NCI-H774 (cell line): ENCODE results near the gene PES1.
"Not testable (repeated sequence)": the region's sequence is repeated elsewhere in the genome, so short reads cannot be mapped to it uniquely, and the experiment has no call there.

Experiments
- DNase-seq: peaks from one replicate; lab custom pipeline; 2025; lab: John Stamatoyannopoulos, UW

PES1 gene

DNA sequence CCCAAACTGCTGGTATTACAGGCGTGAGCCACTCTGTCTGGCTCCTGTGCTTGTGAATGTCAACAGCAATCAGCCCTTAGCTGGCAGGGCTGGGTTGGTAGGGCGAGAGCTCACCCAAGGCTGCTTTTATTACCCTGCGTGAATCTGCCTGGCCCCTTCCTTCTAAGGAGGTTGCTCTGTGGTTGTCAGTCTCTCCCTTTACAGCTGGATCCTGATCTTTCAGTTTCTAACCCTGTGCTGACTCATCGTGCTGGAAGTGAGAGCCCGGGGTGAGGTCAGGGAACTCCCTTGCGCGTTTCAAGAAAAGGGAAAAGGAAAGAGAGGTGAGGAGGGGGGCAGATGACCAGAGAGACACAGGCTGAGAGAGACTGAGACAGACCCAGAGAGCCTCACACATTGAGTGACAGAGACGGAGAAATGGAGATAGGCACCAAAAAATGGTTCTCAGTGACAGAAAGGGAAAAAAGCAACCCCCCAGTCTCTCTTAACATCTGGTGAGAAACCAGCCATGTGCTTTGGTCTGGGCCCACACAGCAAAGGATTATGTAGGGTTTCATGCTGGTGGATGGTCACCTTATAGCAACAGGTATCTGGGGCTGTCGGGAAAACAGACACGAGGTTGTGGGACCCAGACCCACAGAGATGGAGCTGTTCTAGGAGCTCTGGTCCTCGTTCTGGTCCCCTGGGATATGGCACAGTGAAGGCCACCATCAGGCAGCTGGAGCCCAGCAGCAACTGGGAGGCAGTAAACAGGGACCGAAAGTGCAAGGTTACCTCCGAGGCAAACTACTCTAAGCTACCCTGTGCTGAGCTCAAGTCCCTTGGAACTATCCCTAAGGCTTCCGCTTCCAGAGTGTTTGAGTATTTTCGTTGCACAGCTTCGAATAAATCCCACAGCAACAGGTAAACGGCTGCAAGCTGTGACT lies 17.8 kb upstream of the PES1 start:
- no peak for DNase-seq

DNA sequence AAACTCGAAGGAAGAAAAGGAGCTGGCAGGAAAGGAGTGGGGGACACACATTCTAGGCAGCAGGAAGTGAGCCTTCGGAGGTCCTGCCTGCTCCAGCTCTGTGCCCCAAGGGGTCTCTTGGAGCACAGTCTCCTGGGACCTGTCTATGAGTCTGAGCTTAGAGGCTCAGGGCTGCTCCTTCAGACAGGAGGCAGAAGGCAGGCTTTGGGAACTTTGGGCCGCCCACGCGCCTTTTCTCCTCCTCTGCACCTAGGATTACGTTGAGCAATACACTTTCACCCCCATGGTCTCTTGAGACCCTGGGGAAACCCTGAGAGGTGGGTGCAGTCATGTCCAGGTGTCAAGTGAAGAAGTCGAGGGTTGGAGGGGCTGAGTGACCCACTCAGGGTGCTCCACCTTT lies 16.2 kb upstream of the PES1 start:
- no peak for DNase-seq

DNA sequence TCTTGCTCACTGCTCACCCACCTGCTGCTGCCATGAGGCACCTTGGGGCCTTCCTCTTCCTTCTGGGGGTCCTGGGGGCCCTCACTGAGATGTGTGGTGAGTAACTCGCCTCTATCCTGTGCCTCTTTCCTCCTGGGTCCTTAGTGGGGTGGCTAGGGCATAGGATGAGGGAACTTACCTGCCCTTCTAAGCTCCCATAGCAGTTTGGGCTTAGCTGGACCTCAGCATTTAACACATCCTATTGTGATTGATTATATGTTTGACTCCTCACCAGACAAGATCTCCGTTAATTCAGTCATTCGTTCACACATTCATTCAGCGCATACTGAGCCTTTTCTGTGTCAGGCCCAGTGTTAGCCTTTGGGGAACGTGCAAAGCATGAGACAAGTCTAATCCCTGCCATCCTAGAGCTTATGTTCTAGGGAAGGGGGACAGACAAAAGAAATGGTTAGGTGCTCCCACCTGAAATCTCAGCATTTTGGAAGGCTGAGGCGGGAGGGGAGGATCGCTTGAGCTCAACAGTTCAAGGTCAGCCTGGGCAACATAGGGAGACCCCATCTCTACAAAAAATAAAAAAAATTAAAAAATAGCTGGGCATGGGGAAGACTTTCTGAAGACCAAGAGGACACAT lies 15.7 kb upstream of the PES1 start:
- DNase-seq = no peak

DNA sequence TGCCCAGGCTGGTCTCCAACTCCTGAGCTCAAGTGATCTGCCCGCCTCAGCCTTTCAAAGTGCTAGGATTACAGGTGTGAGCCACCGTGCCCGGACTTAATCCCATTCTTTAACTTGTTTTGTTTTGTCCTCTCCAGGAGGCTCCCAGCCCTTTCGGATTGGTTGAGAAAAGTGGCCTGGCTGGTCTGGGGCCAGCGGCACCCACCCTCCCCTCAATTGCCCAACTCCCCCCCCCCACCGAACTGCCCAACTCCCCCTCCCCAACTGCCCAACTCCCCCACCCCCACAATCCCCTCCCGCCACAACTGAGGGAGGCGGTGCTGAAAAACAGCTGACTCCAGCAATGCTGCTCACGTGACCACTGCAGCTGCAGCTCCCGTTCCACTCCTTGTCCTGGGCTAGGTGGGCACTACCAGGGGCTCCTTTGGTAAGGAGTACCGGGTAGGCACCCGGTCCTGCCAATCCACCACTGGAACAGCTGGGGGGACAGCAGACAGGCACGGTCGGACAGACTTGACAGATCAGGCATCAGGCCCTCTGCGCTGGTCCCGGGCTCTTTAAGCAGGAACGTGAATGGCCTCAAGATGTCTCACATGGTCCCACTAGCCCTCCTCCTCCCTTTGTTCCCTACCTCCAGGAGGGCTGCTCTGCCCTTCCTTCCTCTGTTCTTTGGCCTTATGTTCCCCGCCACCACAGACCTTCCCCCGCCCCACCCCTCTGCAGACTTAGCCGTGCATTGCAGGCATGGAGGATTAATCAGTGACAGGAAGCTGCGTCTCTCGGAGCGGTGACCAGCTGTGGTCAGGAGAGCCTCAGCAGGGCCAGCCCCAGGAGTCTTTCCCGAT lies 15.0 kb upstream of the PES1 start, which contains the start of gene TCN2:
Gene TCN2, plus strand, starts transcription at position 720 of the 845 bp plus-strand sequence. CDS start 158 bp downstream, outside the sequence.
- no peak for DNase-seq

DNA sequence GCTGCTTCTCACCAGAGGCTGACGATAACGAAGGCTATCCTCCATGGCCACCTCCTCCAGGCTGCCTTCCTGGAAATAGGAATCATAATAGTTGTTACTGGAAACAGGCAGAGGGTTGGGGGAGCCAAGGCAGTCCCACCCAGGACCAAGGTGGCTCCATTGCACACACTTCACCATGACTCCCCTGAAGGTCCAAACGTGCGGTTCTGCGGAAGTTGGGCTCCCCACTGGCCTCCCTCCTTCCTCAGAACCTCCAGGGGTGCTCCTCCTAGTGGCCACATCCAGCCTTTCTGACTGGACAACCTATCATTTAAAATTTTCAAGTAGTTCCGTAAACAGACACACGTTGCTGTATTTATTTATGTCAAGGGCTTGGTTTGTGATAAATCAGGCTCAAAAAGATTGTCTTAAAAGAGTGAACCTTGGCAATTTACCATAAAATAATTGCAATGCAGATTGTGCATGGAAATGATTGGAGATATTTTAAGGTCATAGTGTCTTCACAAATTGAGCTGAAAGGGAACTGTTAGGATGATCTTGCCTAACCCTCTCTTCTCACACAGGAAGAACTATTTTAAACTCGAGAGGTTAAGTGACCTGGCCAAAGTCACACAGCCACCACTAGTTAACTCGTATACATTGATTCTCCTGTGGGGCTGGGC lies 13.9 kb upstream of the PES1 start:
- peak; percentile 19 for DNase-seq

DNA sequence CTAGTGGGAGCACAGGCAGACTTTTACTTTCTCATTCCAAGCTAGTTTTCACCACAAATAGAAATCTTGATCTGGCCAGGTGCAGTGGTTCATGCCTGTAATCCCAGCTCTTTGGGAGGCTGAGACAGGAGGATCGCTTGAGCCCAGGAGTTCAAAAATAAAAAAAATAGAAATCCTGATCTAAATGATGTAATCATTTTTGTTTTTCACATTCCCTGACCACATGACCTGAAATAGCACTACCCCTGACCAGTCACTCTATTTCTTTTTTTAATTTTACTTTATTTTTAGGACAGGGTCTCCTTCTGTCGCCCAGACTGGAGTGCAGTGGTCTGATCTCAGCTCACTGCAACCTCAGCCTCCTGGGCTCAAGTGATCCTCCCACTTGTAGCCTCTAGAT lies 13.0 kb upstream of the PES1 start:
- DNase-seq = no peak

DNA sequence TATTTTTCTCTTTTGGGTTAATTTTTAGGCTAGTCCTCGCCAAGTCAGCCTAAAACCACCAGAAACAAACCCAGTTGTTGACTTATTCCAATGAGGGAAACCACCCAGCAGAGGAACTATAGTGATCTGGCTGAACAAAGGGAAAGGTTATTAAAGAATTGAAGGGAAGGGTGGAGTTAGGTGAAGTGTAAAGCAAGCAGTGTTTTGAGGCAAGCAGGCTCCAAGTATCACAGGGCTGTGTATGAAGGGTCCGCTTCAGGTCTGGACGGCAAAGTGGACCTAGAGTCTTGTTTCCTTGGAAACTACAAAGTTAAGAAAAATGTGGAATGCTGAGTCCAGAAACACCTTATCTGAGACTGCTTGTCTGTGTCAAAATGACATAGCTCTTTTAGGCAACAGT lies 12.1 kb upstream of the PES1 start:
- DNase-seq = no peak

DNA sequence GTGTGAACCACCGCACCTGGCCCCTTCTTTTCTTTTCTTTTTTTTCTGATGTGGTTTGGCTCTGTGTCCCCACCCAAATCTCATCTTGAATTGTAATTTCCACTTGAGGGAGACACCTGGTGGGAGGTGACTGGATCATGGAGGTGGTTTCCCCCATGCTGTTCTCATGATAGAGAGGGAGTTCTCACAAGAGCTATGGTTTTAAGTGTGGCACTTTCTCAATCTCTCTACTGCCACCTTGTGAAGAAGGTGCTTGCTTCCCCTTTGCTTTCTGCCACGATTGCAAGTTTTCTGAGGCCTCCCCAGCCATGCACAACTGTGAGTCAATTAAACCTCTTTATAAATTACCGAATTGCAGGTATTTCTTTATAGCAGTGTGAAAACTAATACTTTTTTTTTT lies 10.3 kb upstream of the PES1 start:
- DNase-seq = no peak

DNA sequence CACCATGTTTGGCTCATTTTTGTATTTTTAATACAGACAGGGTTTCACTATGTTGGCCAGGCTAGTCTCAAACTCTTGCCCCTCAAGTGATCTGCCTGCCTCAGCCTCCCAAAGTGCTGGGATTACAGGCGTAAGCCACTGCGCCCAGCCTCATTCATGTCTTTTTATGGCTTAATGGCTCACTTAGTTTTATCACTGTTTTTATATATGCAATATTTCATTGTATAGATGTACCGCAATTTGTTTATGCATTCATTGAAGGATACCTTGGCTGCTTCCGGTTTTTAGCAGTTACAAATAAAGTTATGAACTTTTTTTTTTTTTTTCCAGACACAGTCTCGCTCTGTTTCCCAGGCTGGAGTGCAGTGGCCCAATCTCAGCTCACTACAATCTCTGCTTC lies 9.8 kb upstream of the PES1 start:
- no peak for DNase-seq

DNA sequence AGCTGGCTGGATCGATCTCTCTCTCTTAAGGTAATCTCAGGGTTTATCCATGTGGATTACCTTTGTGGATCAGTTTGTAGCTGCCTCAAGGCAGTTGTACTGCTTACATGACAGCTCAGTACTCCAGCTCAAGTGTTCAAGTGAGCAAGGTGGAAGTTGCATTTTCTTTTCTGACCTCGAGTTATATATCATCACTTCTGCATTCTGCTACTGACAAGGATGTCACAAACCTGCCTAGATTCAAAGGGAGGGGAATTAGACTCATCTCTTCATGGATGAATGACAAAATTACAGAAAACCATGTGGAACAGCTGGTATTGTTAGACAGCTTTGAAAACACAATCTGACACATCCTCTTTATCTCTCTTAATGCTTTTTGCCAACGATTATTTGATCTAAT lies 9.2 kb upstream of the PES1 start:
- DNase-seq = no peak

DNA sequence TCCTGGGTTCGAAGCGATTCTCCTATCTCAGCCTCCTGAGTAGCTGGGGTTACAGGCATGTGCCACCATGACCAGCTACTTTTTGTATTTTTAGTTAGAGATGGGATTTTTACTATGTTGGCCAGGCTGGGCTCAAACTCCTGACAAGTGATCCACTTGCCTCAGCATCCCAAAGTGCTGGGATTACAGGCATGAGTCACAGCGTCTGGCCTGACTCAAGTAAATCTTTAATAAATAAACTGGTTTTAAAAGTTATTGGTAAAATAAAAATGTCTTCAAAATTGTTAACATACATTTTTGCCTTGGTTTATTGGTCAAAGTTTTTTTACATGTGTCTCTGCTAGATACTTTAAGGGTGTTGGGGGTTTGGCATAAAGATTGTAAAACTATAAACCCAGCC lies 7.3 kb upstream of the PES1 start:
- DNase-seq = no peak

DNA sequence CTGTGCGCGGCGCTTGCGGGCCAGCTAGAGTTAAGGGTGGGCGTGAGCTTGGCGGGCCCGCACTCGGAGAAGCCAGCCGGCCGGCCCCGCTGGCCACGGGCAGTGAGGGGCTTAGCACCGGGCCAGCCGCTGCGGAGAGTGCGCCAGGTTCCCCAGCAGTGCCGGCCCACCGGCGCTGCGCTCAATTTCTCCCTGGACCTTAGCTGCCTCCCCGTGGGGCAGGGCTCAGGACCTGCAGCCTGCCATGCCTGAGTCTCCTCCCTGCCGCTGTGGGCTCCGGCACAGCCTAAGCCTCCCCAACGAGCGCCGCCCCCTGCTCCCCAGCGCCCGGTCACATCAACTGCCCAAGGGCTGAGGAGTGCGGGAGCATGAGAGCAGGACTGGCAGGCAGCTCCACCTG lies 5.2 kb upstream of the PES1 start:
- no peak for DNase-seq

DNA sequence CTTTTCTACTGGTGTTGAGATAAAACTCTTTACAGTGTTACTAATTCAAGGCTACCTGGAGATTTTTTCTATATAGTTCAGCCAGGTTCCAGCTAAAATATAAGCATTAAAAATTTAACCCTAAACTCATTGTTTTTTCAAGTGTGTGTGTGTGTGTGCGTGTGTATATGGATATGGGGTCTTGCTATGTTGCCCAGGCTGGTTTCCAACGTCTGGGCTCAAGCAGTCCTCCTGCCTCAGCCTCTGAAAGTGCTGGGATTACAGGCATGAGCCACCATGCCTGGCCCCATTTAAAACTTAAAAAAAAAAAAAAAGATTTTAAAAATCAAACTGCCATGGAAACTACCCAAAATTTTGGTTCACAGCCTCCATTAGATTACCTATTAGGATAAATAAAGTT lies 4.5 kb upstream of the PES1 start:
- DNase-seq = no peak

DNA sequence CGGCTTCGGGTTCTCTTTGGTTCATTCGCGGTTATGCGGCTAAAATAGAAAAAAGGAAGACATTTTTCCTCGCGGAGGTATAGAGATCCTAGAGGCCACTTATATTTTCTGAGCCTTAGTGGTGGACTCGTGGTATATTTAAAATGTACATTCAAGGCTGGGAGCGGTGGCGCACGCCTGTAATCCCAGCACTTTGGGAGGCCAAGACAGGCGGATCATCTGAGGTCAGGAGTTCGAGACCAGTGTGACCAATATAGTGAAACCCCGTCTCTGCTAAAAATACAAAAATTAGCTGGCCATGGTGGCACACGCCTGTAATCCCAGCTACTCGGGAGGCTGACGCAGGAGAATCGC lies 627 bp upstream of the PES1 start:
- DNase-seq = not testable (repeated sequence)

DNA sequence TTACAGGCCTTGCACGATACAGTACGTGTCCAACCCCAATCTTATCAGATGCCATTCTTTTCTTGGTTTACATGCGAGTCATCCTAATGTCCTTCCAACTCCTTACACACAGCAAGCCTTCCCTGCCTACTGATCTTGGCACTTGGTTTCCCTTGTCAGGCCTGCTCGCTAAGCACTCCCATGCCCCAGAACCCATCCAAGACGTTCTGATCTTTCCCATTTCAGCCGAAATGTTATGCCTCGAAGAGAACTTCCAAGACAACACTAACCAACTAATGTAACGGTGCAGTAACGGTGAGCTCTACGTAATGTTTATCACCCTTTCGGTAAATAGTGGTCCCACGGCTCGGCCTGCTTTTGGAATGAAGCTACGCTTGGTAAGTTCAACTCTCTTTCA lies 521 bp downstream of the PES1 start:
- no peak for DNase-seq

DNA sequence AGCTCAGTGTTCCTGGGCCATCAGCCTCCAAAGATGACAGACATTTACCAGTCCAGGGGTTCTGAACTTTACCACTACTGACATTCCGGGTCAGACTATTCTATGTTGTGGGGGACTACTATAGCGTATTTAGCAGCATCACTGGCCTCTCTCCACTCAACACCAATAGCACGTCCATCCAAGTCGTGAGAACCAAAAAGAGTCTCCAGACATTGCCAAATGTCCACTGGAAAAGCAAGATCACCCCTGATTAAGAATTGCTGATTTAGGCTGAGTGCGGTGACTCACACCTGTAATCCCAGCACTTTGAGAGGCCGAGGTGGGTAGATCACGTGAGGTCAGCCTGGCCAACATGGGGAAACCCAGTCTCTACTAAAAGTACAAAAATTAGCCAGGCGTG lies 5.3 kb downstream of the PES1 start:
- DNase-seq = no peak

DNA sequence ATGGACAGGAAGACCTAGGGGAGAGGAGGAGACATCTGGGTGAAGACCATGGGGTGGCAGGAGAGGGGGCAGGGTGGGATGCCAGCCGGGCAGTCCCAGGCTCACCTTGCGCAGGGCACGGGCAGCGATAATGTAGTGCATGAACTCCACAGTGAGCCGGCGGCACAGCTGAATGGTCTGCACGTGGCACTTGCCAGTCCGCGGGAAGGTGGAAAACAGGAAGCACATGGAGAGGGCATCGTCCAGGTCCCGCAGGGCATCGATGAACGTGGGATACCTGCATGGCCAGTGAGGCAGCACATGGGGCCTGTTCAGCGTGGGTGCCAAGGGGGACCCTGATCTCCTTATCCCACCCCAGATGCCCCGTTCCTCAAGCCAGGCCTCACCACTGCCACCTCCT lies 7.3 kb downstream of the PES1 start:
- DNase-seq = no peak

DNA sequence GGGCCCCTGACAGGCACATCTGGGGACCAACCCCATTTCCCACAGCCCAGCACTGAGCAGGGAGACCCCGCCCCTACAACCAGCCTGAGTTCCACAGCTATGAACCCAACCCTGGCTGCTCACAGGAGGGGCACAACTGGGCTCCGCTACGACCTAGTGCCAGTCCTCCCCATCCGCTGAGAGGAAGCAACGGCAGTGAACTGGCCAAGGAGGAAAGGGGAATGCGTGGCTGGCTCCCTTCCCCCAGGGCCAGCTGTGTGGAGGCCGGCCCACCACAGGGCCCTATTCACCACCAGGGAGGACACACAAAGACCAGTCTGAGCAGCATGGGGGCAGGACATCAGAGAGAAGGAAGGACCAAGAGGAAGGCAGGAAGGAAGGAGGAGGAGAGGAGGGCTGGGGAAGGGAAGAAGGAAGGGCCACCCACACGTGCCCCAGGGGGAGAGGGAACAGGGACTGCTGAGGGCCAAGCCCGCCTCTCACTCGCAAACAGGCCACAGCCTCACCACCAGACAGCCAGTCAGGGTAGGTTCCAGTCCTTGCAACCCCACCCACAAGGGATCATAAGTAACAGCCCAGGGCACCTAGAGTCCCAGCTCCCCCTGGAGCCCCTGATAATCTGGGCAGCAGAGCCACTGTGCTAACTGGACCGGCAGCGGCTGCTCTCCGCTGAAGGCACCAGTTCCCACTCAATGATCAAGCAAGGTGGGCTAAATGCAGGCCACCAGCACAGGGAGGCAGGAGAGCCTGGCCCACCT lies 8.7 kb downstream of the PES1 start:
- no peak for DNase-seq

DNA sequence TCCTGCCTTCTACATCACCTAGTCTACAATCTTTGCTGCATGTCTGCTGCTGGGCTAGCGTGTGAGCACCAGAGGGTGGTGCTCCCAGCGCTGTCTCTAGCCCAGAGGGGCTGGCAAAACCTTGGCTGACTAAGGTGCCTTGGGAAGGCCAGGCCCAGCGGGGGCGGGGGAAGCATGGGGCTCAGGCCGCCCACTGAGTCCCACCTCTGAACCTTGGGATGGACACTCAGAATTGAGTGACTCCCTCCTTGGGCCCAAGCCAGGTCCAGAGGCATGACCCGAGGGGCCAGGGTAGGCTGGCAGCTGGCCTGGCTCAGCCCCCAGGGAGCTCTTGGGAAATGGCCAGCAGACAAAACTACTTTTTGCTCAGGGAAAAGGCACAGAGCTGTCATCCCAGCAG lies 9.7 kb downstream of the PES1 start:
- DNase-seq = no peak

DNA sequence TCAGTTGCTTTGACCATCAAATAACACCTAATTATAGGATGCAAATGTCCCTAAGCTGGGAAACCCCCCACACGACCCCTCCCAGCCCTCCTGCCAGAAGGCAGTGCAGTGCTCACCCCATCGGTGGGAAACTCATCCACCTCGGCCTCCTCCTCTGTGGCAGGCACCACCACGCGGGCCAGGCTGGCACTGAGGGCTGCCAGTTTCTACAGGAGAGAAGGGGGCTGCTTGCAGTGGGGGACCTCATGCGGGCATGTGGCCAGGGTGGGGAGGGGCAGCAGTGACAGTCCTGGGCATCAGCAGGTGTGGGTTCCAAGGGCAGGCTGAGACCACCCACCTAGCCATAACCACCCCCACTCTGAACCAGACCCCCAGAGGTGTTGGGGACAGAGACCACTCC lies 10.8 kb downstream of the PES1 start:
- DNase-seq = no peak

DNA sequence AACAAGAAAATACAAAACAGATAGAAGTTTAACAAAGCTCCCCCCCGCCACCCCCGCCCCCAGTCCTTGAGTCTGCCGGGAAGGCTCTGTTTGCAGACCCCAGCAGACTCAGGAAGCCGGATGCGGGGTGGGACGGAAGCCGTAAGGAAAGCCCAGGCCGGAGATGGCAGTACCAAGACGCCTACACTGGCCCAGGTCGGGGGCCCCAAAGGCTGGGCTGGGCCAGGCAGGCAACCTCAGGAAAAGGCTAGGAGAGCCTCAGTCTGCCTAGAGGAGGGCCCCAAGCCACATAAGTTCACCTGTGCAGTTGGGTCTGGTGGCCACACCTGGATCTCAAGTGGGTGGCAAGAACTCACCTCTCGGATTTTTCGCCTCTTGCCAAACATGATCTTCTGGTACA lies 13.2 kb downstream of the PES1 start:
- DNase-seq = no peak

DNA sequence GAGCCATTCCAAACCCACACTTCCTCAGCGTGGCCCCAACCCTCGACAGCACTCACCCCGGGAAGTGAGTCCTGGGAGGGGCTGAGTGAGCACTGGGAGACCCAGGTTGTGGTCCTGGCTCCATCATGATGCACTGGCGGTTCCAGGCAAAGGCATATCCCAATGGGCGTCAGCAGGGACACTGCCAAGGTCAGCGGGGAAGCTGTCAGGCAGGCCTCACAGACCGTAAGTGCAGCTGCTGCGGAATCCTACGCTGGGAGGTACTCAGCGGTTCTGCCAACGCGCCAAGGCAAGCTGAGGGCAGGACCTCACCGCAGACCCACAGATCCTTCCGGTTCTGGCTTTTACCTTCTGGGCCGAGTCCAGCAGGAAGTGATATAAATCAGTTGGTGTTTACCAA lies 15.9 kb downstream of the PES1 start:
- DNase-seq = no peak
